H1 (cell line): ENCODE data around the gene NOL9.

Source experiments
- CEBPB ChIP-seq: IDR thresholded peaks from 2 replicates; pipeline ENCODE4 v1.6.1; 2012; ENCODE audit warnings: low read depth, low read length
- CHD2 ChIP-seq: IDR thresholded peaks from 2 replicates; pipeline ENCODE4 v1.6.1; 2012; ENCODE audit warnings: low read length, improper control_type of control experiment
- CTCF ChIP-seq, 3 experiments: IDR thresholded peaks; 1 replicate in 2 of 3; 2 replicates in 1 of 3; pipeline versions ENCODE4 v1.5.1 to v1.6.1; 2011; ENCODE audit warnings: low read length in 3 of 3, mild to moderate bottlenecking in 3 of 3, inconsistent platforms in 2 of 3, low read depth in 1 of 3, moderate library complexity in 1 of 3; ENCODE audit not compliant: insufficient read depth in 1 of 3; ENCODE audit errors: control extremely low read depth in 1 of 3
- GABPA ChIP-seq: IDR thresholded peaks from 2 replicates; pipeline ENCODE4 v1.6.1; 2011; ENCODE audit warnings: mild to moderate bottlenecking, low read length, moderate library complexity, borderline replicate concordance; ENCODE audit not compliant: insufficient read depth
- POLR2A ChIP-seq, 2 experiments: IDR thresholded peaks; 1 replicate in 1 of 2; 2 replicates in 1 of 2; pipeline ENCODE4 v1.6.1; 2011; ENCODE audit warnings: low read depth in 2 of 2, low read length in 2 of 2, mild to moderate bottlenecking in 2 of 2; ENCODE audit errors: control extremely low read depth in 1 of 2

- peak; percentile 100 for TF ChIP-seq CHD2
- peak; percentile 85 to 93 (median 87) for TF ChIP-seq CTCF (IDR thresholded peaks at IDR 0.05; ENCODE audit: control extremely low read depth in 1 of 3, insufficient read depth in 1 of 3, low read depth in 1 of 3, low read length in 3 of 3)
- TF ChIP-seq GABPA: no peak
- TF ChIP-seq CEBPB: peak; percentile 49
- TF ChIP-seq POLR2A (IDR thresholded peaks at IDR 0.05; ENCODE audit: control extremely low read depth in 1 of 2, low read depth in 2 of 2, low read length in 2 of 2): peak; percentile 54 to 87
These were observed at the start of gene NOL9 for GRCh38 chr1:6554031-6554906.
